HG03097 (cell line): ENCODE data around the gene SLC5A2.
"Not testable (repeated sequence)": the region's sequence is repeated elsewhere in the genome, so short reads cannot be mapped to it uniquely, and the experiment has no call there.

Experiments used
- ATAC-seq: cut with Tn5 transposase; IDR thresholded peaks from one replicate; pipeline ENCODE4 v1.9.1; 2021; ENCODE audit not compliant: unreplicated experiment, low FRiP score

The SLC5A2 gene

DNA sequence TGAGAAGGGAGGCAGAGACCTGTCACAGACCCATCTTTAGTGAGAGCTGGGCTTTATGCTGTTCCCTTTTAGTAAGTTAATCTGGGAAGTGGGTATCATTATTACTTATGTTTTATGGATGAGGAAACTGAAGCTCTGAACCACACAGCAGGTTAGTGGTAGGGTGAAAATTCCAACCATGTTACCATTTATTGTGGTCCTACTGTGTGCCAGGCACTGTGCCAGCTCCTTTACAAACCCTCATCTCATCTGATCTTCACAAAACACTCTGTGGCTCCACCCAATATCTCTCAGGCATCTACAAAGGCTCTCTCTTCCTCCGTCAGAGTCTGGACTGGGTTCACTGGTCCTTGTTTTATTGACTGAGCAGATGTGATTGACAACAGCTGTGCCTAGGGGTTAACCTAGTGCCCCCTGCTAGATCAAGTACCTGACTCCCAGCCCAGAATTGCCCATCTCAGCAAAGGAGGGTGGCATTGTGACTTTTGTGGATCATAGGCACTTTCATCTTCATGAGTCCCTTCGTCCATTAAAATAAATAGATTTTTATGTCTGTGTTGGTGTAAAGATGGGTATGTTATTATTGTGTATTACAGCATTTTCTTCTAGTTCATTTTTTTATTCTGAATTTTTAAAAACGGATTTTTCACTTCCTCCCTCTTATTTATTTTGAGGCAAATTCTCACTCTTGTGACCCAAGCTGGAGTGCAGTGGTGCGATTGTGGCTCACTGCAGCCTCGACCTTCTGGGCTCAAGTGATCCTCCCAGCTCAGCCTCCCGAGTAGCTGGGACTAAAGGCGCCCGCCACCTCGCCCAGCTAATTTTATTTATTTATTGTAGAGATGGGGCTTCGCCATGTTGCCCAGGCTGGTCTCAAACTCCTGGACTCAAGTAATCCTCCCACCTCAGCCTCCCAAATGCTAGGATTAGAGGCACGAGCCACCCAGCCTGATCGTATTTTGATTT is 7.9 kb upstream of the SLC5A2 start:
- no peak for ATAC-seq

DNA sequence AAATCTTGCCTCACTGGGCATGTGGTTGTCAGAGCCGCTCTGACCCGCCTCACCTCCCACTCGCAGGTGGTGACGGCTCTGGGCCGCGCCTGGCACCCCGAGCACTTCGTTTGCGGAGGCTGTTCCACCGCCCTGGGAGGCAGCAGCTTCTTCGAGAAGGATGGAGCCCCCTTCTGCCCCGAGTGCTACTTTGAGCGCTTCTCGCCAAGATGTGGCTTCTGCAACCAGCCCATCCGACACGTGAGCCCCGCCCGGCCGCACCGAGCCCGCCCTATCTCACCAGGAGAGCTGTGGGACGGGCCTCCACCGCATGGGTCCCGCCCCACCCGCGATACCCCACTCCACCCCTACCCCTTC is 7.0 kb upstream of the SLC5A2 start:
- no peak for ATAC-seq

DNA sequence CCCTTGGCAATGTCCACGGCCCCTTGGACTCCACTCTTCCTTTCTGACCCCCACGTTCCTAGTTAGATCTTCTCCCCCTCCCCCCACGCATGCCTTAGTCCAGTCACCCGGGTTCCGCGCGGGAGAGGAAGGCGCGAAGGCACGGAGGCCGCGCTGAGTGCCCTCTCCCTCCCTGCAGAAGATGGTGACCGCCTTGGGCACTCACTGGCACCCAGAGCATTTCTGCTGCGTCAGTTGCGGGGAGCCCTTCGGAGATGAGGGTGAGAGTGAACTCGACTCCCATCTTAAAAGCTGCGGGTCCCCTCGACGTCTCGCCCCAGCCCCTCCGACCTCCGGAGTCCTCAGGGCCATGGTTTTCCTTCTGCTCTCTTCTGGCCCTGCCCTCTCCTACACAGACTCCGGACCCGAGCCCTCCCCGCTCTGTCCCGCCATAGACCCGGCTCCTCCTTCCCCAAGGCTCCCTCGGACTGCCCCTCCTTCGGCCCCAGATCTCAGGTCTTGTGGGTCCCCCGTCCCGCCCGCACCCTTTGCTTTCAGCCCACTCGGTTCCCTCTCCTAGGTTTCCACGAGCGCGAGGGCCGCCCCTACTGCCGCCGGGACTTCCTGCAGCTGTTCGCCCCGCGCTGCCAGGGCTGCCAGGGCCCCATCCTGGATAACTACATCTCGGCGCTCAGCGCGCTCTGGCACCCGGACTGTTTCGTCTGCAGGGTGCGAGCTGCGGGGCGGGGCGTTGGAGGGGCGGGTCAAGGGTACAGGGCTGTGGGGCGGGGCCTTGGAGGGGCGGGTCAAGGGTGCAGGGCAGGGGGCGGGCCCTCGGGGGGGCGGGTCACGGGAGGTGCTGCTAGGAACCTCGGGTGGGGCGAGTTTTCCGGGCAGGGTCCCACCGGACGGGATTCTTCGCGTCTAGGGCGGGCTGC is 6.4 kb upstream of the SLC5A2 start:
- ATAC-seq = no peak

DNA sequence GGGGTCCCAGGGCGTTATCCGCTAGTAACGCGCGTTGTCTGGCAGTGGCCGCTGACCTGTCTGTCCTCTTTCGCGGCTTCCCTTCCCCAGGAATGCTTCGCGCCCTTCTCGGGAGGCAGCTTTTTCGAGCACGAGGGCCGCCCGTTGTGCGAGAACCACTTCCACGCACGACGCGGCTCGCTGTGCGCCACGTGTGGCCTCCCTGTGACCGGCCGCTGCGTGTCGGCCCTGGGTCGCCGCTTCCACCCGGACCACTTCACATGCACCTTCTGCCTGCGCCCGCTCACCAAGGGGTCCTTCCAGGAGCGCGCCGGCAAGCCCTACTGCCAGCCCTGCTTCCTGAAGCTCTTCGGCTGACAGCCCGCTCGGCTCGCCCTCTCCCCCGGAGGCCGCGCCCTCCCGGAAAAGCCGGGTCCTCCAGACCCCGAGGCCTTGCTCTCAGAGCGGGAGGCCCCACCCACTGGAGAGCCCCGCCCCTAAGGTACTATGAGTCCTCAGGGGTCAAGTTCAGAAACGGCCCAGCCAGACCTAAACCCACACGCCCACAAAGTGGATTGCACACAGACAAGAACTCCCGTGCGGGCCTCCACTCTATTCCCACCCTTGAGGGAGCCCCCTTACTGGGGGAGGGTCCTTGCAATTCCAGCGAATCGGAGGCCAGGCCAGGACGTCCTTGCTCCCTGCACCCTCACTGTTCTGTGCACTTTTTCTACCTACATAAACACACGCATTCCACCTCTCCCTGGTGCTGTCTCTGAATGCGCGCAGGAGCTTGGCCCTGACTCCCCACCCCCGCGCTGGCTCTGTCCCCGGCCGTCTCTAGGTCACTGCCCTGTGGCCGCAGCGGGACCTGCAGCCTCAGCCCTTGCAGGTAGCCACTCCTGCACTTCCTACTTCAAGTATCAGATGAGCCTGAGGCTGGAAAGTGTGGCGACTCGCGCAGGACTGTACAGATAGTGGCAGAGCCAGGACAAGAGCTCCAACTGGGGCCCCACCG is 5.4 kb upstream of the SLC5A2 start:
- ATAC-seq = no peak

DNA sequence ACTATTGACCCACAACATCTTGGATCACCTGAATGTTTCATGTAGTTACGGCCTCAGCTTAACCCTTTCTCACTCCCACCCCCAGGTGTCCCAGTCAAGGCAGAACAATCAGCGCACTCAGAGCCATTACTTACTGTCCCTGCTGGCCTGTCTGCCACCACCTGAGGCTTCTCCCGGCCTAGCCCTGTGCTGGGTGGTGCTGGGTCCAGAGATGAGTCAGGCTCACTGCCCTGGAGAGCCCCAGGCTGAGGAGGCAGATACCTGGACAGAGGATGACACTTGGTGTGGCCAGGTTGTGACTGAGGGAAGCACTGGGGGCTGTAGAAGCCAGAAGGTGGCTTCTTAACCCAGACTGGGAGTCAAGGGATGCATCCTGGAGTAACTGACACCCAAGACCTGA is 4.0 kb upstream of the SLC5A2 start:
- no peak for ATAC-seq

GRCh38 chr16:31479751-31480150 is 3.2 kb upstream of the SLC5A2 start:
- ATAC-seq = no peak

- ATAC-seq = no peak
Measured at GRCh38 chr16:31480851-31481536, 1.9 kb upstream of the SLC5A2 start.

- ATAC-seq = not testable (repeated sequence)
Measured at GRCh38 chr16:31484048-31484447, 1.1 kb downstream of the SLC5A2 start.

- ATAC-seq = no peak
Measured at GRCh38 chr16:31484491-31485171, 1.7 kb downstream of the SLC5A2 start.

GRCh38 chr16:31485571-31485970 is 2.6 kb downstream of the SLC5A2 start:
- no peak for ATAC-seq

GRCh38 chr16:31486045-31486444 is 3.1 kb downstream of the SLC5A2 start:
- ATAC-seq = no peak

- no peak for ATAC-seq
Measured at GRCh38 chr16:31487071-31487719, 4.3 kb downstream of the SLC5A2 start.

DNA sequence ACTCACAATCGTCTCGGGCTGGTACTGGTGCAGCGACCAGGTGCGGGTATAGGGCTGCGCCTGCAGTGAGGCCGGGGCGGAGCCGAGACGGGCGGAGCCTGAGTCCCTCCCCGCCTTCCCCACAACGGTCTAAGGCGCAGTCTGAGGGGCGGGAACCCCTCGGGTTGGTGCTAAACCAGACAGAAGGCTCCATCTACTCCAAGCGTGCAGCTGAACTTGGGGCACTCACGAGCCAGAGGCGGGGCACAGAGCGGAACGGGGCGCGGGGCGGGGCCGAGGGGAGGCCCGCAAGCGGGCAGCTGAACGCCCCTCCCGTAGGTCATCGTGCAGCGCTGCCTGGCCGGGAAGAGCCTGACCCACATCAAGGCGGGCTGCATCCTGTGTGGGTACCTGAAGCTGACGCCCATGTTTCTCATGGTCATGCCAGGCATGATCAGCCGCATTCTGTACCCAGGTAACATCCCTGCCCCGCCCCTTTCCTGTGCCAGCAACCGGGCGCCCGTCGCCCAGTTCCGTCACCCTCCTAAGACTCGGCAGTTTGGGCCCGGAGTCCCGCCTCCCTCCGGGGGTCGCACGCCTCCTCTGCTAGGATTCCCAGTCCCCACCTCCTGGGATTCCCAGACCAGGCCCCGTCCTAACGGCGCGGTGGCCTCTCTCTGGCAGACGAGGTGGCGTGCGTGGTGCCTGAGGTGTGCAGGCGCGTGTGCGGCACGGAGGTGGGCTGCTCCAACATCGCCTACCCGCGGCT is 5.0 kb downstream of the SLC5A2 start:
- peak; percentile 69 for ATAC-seq

- ATAC-seq = no peak
Measured at GRCh38 chr16:31488468-31489297, 5.8 kb downstream of the SLC5A2 start.

GRCh38 chr16:31489298-31489564 is 6.3 kb downstream of the SLC5A2 start:
- ATAC-seq = no peak

DNA sequence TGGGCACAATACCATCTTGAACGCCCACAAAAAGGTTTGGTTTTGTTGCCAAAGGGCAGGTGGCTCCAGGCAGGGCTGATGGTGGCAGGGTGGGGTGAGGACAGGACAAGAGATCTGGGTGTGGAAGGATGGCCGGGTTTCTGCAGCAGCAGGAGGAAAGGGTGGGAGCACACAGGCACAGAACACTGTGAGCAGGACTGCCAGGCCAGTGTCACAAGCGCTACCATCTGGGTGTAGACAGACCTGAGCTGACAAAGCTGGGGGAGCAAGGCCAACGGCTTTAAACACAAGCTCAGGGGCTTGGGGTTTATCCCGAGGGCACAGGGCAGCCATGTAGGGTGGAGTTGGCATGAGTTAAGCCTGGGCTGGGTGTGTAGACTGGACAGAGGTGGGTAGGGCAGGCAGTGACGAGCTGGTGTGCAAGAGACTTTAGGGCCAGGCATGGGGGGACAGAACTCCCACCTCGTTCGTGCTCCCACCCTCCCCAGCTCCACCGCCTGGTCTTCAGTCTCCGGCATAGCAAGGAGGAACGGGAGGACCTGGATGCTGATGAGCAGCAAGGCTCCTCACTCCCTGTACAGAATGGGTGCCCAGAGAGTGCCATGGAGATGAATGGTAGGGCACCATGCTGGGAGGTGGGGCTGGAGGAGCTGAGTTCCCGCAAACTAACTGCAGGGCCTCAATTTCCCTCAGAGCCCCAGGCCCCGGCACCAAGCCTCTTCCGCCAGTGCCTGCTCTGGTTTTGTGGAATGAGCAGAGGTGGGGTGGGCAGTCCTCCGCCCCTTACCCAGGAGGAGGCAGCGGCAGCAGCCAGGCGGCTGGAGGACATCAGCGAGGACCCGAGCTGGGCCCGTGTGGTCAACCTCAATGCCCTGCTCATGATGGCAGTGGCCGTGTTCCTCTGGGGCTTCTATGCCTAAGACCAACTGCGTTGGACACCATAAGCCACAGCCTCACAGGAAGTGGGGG is 7.0 kb downstream of the SLC5A2 start:
- ATAC-seq = no peak
